GM13977 (cell line): ENCODE data around the gene MYL4.

Source experiments
- DNase-seq: peaks from one replicate; pipeline ENCODE4 v3.0.0; 2012; ENCODE audit warnings: low spot score
- in situ Hi-C: fragments of 300-500 bp; cut with MboI; formaldehyde crosslinking; loops from one replicate; pipeline ENCODE4 v1.12.0; 2022; ENCODE audit warnings: low sequenced_read_pairs, low pct_unique_long_range_greater_than_20kb, mixed read lengths, inconsistent platforms; ENCODE audit not compliant: unreplicated experiment
- TF ChIP-seq, protein P1 (sequence below): IDR thresholded peaks from 2 replicates; pipeline ENCODE4 v1.5.1; 2012; ENCODE audit warnings: mild to moderate bottlenecking, control low read depth; ENCODE audit not compliant: insufficient read depth; ENCODE audit errors: extremely low read depth, missing control alignments

The MYL4 gene

DNA sequence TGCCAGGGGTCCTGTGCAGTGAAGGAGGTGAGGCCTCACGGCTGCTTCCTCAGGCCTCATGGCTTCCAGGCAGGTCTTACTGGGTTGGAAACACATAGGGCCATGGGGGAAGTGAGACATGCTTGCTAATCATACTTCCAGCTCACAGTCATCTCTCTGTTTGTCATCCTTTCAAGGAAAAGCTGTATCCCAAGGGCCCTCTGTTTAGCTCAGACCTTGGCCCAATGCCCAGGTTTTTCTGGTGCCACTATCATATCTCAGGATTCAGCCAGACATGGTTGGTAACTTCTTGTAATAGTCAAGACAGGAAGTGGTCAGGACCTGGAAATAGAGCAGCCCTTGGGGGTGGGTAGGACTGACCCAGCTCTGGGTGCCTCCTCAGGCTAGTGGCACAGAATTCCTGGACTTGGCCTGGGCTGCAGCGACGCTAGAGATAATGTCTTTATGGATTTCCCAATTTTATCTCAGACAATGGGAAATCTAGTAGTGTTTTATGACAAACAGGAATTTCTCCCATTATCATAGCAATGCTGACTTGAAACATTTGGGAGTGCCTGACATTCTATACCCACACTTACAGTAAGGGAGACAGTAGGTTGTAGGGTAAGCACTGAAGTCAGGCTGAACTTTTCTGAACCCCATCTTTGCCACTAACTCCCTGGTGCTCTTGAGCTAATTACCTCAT lies 31.0 kb downstream of the MYL4 start:
- TF ChIP-seq, protein P1, sequence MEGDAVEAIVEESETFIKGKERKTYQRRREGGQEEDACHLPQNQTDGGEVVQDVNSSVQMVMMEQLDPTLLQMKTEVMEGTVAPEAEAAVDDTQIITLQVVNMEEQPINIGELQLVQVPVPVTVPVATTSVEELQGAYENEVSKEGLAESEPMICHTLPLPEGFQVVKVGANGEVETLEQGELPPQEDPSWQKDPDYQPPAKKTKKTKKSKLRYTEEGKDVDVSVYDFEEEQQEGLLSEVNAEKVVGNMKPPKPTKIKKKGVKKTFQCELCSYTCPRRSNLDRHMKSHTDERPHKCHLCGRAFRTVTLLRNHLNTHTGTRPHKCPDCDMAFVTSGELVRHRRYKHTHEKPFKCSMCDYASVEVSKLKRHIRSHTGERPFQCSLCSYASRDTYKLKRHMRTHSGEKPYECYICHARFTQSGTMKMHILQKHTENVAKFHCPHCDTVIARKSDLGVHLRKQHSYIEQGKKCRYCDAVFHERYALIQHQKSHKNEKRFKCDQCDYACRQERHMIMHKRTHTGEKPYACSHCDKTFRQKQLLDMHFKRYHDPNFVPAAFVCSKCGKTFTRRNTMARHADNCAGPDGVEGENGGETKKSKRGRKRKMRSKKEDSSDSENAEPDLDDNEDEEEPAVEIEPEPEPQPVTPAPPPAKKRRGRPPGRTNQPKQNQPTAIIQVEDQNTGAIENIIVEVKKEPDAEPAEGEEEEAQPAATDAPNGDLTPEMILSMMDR = no peak
- DNase-seq = no peak
- in situ Hi-C loops = loop anchor here (10.0 kb wide), 1 partner anchor 75 kb away; no protein-coding TSS in a partner anchor

DNA sequence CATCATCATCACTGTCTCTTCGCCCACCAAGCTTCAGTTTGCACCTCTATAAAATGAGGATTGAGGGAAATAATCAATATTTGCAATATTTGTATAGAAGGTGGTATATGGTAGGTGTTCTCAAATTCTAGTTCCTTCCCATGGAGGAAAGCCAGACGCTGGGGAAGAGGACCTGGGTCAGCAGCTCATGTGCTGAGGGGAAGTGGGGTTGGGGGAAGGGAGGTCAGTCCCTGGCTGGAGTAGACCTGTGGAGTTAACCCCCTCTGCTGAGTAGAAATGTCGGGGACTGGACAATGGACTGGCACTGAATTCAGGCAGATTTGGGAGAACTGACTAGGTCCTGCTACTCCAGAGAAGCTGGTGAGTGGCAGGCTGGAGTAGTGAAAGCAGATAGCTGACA lies 31.7 kb downstream of the MYL4 start:
- no peak for DNase-seq
- in situ Hi-C loops = no loop called here
- TF ChIP-seq, protein P1 = no peak

DNA sequence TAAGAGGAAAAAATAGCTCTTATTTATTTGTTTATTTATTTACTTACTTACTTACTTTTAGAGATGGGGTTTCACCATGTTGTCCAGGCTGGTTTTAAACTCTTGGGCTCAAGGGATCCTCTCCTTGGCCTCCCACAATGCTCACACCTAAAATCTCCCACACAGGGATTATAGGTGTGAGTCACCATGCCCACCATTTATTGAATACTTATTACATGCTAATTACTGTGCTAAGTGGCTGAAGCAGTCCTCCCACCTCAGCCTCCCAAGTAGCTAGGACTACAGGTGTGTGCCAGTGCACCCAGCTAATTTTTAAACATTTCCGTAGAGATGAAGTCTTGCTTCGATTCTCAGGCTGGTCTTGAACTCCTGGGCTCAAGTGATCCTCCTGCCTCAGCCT lies 33.5 kb downstream of the MYL4 start:
- TF ChIP-seq, protein P1 = no peak
- DNase-seq = no peak
- in situ Hi-C loops = no loop called here

DNA sequence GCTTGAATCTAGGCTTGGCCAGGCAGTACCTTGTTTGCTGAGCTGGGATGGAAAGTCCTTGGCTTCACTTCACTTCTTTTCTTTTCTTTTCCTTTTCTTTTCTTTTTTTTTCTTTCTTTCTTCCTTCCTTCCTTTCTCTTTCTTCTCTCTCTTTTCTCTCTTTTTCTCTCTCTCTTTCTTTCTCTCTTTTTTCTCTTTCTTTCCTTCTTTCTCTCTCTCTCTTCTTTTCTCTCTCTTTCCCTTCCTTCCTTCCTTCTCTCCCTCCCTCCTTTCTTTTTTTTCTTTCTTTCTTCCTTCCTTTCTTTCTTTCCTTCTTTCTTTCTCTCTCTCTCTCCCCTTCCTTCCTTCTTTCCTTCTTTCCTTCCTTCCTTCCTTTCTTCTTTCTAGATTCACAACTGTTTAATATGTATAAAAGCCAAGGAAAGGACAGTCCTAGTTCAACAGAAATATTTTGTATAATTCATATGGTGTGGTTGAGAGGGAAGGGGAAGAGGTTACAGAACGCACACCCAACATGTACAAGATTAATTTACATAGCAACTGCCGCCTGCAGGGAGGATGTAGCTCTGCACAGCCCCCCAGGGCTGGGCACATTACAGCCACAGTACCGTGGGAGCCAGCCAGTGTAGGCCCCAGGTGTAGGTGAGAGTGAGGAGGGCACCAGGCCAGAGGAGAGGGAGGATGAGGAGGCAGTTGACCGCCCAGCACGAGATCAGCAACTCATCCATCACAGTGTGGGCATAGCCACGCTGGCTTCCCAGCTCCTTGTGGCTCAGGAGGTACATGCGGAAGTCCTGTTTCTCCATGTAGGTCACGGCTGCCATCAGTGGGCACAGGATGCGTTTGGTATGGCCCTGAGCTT lies 34.8 kb downstream of the MYL4 start:
- DNase-seq = no peak
- in situ Hi-C loops = no loop called here
- TF ChIP-seq, protein P1 = no peak

DNA sequence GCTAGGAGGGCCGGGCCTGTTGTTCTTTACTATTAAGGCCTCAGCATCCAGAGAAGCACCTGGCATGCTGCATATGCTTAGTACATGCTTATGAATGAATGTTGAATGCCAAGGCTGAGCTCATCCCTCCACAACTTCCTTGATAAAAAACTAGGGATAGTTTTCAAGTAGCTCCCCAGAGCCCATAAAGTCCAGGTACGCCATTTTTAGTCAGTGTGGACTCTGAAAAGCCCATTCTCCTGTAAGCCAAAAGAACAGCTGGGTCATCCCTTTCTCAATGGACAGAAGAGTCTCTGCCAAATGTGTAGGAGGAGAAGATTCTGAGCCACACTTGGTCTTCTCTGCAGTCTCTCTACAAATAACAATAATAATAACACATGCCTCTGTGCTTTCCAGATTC lies 35.5 kb downstream of the MYL4 start:
- TF ChIP-seq, protein P1 = no peak
- no peak for DNase-seq
- in situ Hi-C loops = no loop called here

DNA sequence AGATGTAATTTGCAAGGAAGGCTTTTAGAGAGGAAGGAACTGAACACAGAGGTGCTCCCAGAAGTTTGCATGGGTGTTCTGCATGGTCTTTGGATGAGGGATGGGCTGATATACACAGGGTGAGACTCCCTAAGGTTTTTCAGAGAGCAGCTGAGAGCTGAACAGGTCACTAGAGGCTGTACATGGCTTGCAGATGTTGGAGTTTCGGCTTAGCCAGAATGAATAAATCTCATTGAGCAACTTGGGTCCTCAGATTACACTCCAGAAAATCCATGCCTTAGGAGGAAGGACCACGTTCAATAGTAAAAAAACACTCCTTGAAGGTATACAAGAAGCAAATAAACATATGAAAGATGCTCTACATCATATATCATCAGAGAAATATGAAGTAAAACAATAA lies 37.0 kb downstream of the MYL4 start:
- TF ChIP-seq, protein P1 = no peak
- DNase-seq = no peak
- in situ Hi-C loops = no loop called here
